ENCODE data around the gene ZNF239. TPM values are rescaled to one million over a fixed set of nuclear protein-coding genes. Genes with fewer than 3 reads are reported as not detected.
"Not testable (repeated sequence)": the region's sequence is repeated elsewhere in the genome, so short reads cannot be mapped to it uniquely, and the experiment has no call there.

The ZNF239 gene
- total RNA-seq, 2 experiments from 2014 or later = 1.8 to 2.1 TPM

- POLR2A ChIA-PET = interaction anchor here (2.1 kb wide), 1 partner anchor 10 kb away, joined by 10 read pairs; the partner anchor contains the start of gene ZNF485
- Mint-ChIP-seq H3K27ac (peak overlapping the region; percentile 92), H3K9me3 (peaks cover 23% of the 10 kb centered on the region), H3K27me3 (no peaks in the 10 kb centered on the region), H3K4me1 (peaks cover 28% of the 10 kb centered on the region), H3K4me3 (no peak overlapping the region), H3K36me3 (peaks cover 14% of the 10 kb centered on the region)
- DNase-seq (no peak), ATAC-seq (ENCODE audit: low read depth) (no peak)
These were observed 22.1 kb upstream of the ZNF239 start for GRCh38 chr10:43596546-43596945.

GRCh38 chr10:43595739-43596298 is 21.4 kb upstream of the ZNF239 start:
- Mint-ChIP-seq H3K36me3 (peaks cover 14% of the 10 kb centered on the region), H3K27ac (peak overlapping the region; percentile 92), H3K4me1 (peaks cover 28% of the 10 kb centered on the region), H3K27me3 (no peaks in the 10 kb centered on the region), H3K4me3 (peak overlapping the region; percentile 67), H3K9me3 (peaks cover 25% of the 10 kb centered on the region)
- ATAC-seq (ENCODE audit: low read depth) = peak; percentile 70
- POLR2A ChIA-PET = interaction anchor here (1.6 to 2.1 kb wide), 2 partner anchors 9 to 11 kb away, joined by 3 to 10 read pairs; partner anchors contain the start of gene ZNF485
- peak; percentile 40 for DNase-seq

GRCh38 chr10:43594944-43595589 is 20.7 kb upstream of the ZNF239 start:
- POLR2A ChIA-PET = interaction anchor here (0.7 to 2.1 kb wide), 3 partner anchors 10 to 21 kb away, joined by 3 to 10 read pairs (median 3); partner anchors contain the start of genes ZNF239 and ZNF485
- Mint-ChIP-seq H3K27ac (peak overlapping the region; percentile 92), H3K36me3 (peaks cover 13% of the 10 kb centered on the region), H3K4me1 (peaks cover 28% of the 10 kb centered on the region), H3K9me3 (peaks cover 28% of the 10 kb centered on the region), H3K4me3 (peak overlapping the region; percentile 67), H3K27me3 (no peaks in the 10 kb centered on the region)
- DNase-seq (peak; percentile 39), ATAC-seq (ENCODE audit: low read depth) (peak; percentile 87)

DNA sequence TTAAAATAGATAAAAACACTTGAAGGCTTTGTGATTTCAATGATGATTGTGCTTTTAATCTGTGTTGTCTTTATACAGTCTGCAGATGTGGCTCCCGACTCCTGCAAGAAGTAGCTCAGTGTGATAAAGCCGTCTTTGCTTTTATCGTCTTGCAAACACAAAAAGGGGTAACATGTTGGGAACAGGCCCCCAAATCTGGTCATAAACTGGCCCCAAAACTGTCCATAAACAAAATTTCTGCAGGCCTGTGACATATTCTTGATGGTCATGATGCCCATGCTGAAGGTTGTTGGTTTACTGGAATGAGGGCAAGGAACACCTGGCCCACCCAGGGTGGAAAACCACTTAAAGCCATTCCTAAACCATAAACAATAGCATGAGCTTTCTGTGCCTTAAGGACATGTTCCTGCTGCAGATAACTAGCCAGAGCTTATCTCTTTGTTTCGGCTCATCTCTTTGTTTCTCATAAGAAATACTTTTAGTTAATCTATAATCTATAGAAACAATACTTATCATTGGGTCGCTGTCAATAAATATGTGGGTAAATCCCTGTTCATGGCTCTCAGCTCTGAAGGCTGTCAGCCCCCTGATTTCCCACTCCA is 17.0 kb upstream of the ZNF239 start:
- no peak for DNase-seq
- Mint-ChIP-seq H3K36me3 (peaks cover 6% of the 10 kb centered on the region), H3K4me1 (peaks cover 22% of the 10 kb centered on the region), H3K27ac (no peak overlapping the region), H3K4me3 (no peak overlapping the region), H3K27me3 (peaks cover 14% of the 10 kb centered on the region), H3K9me3 (peaks cover 25% of the 10 kb centered on the region)
- ATAC-seq (ENCODE audit: low read depth) = no peak
- POLR2A ChIA-PET = no interaction called here

- H3K4me3 Mint-ChIP-seq; DNase-seq; ATAC-seq (ENCODE audit: low read depth); H3K4me1 Mint-ChIP-seq; H3K36me3 Mint-ChIP-seq; POLR2A ChIA-PET; H3K27ac Mint-ChIP-seq: not testable (repeated sequence)
- peaks cover 11% of the 10 kb centered on the region for H3K9me3 Mint-ChIP-seq
- H3K27me3 Mint-ChIP-seq = peaks cover 14% of the 10 kb centered on the region
These were observed 12.3 kb upstream of the ZNF239 start for GRCh38 chr10:43586730-43587115.

DNA sequence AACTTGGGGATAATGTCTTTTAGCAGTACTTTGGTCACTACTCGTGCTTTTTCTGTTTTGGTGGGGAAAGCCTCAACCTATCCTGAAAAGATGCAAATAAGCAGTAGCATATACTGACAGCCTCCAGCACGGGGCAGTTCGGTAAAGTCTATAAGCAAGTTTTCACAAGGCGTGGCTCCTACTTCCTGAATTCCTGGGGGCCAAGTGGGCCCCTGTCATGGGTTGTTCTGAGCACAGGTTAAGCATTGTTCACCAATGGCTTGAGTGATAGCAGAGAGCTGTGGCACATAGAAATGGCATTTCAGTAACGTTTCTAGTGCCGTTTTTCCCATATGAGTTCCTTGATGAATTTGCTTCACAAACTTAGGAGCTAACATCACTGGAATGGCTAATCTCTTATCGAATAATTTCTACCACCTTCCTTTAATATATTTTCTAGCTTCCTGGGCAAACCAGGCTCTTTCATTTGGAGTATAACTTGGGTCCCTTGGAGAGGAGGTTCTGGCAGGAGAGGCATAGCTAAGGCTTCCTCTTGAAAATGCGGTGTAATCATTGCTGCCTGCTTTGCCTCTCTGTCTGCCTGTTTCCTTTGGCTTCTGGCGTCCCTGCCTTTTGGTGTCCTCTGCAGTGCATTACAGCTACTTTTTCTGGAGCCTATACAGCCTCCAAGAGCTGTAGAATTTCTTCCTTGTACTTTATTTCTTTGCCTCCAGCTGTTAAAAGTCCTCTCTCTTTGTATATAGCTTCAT is 11.7 kb upstream of the ZNF239 start:
- peaks cover 9% of the 10 kb centered on the region for H3K9me3 Mint-ChIP-seq
- DNase-seq (no peak), ATAC-seq (ENCODE audit: low read depth) (no peak)
- no peaks in the 10 kb centered on the region for H3K36me3 Mint-ChIP-seq
- H3K4me3 Mint-ChIP-seq = no peak overlapping the region
- H3K27ac Mint-ChIP-seq = no peak overlapping the region
- peaks cover 18% of the 10 kb centered on the region for H3K27me3 Mint-ChIP-seq
- POLR2A ChIA-PET = no interaction called here
- no peaks in the 10 kb centered on the region for H3K4me1 Mint-ChIP-seq

DNA sequence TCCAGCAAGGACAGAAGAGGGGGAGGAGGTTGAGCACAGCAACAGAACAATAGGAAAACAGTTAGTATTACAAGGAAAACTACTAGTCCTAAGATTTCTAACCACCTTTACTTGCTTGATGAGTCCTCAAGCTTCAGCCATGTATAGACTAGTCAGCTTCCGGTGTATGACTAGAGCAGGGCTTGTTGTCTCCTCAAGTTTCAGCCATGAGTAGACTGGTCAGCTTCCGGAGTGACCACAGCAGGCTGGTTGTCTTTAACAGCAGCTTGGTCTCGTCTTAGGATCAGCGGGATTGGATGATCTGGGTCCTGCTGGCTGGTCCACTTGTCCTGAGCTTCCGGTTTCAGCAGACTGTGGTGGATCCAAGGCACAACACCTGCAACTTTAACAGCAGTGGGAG is 10.6 kb upstream of the ZNF239 start:
- H3K27me3 Mint-ChIP-seq = peaks cover 21% of the 10 kb centered on the region
- H3K27ac Mint-ChIP-seq = no peak overlapping the region
- ATAC-seq (ENCODE audit: low read depth) (no peak), DNase-seq (no peak)
- peaks cover 9% of the 10 kb centered on the region for H3K9me3 Mint-ChIP-seq
- POLR2A ChIA-PET = no interaction called here
- H3K36me3 Mint-ChIP-seq = no peaks in the 10 kb centered on the region
- no peak overlapping the region for H3K4me3 Mint-ChIP-seq
- no peaks in the 10 kb centered on the region for H3K4me1 Mint-ChIP-seq

- no peak for DNase-seq
- H3K27ac Mint-ChIP-seq = no peak overlapping the region
- H3K4me1 Mint-ChIP-seq = no peaks in the 10 kb centered on the region
- no peaks in the 10 kb centered on the region for H3K36me3 Mint-ChIP-seq
- ATAC-seq (ENCODE audit: low read depth) = no peak
- peaks cover 24% of the 10 kb centered on the region for H3K27me3 Mint-ChIP-seq
- no peak overlapping the region for H3K4me3 Mint-ChIP-seq
- peaks cover 11% of the 10 kb centered on the region for H3K9me3 Mint-ChIP-seq
- POLR2A ChIA-PET = no interaction called here
These were observed 9.6 kb upstream of the ZNF239 start for GRCh38 chr10:43584051-43584450.

- DNase-seq (no peak), ATAC-seq (ENCODE audit: low read depth) (no peak)
- Mint-ChIP-seq H3K4me3 (no peak overlapping the region), H3K36me3 (peaks cover 20% of the 10 kb centered on the region), H3K4me1 (peaks cover 14% of the 10 kb centered on the region), H3K27ac (no peak overlapping the region), H3K9me3 (peaks cover 30% of the 10 kb centered on the region), H3K27me3 (peaks cover 13% of the 10 kb centered on the region)
- POLR2A ChIA-PET = no interaction called here
These were observed 2.2 kb upstream of the ZNF239 start for GRCh38 chr10:43576580-43576979.

DNA sequence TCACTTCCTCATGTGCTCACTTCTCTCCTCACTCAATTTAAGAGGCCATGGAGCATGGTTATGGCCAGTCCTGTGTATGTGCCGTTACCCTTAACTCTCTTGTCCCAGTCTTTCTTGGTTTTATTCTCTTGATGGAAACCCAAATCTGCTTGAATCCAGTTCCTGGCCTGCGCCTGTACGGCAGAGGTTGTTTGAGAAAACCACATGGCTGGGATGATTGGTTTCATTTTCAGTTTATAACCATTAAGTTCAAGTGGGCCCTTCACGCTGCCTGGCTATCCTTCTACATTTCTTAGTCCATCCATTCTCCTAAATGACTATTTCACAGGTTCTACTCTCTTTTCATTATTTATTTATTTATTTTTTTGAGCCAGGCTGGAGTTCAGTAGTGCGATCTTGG is 1.6 kb upstream of the ZNF239 start:
- POLR2A ChIA-PET = no interaction called here
- no peak for DNase-seq
- Mint-ChIP-seq H3K4me1 (peaks cover 18% of the 10 kb centered on the region), H3K27me3 (peaks cover 8% of the 10 kb centered on the region), H3K27ac (no peak overlapping the region), H3K4me3 (peak overlapping the region; percentile 78), H3K36me3 (peaks cover 23% of the 10 kb centered on the region), H3K9me3 (peaks cover 29% of the 10 kb centered on the region)
- ATAC-seq (ENCODE audit: low read depth) = no peak

- Mint-ChIP-seq H3K9me3 (peaks cover 27% of the 10 kb centered on the region), H3K36me3 (peaks cover 28% of the 10 kb centered on the region), H3K27me3 (peaks cover 4% of the 10 kb centered on the region), H3K27ac (no peak overlapping the region), H3K4me3 (peak overlapping the region; percentile 78), H3K4me1 (peaks cover 23% of the 10 kb centered on the region)
- POLR2A ChIA-PET = no interaction called here
- ATAC-seq (ENCODE audit: low read depth) = no peak
- no peak for DNase-seq
These were observed 490 bp upstream of the ZNF239 start for GRCh38 chr10:43574906-43575305.

GRCh38 chr10:43573250-43574000 is 991 bp downstream of the ZNF239 start:
- Mint-ChIP-seq H3K36me3 (peaks cover 26% of the 10 kb centered on the region), H3K4me1 (peaks cover 23% of the 10 kb centered on the region), H3K9me3 (peaks cover 22% of the 10 kb centered on the region), H3K27me3 (no peaks in the 10 kb centered on the region), H3K4me3 (no peak overlapping the region), H3K27ac (no peak overlapping the region)
- POLR2A ChIA-PET = interaction anchor here (0.9 to 1.7 kb wide), 3 partner anchors 22 to 75 kb away, joined by 3 to 7 read pairs (median 3); partner anchors contain the start of gene ZNF32
- ATAC-seq (ENCODE audit: low read depth) (no peak), DNase-seq (no peak)

GRCh38 chr10:43570971-43571370 is 3.4 kb downstream of the ZNF239 start:
- no peak for ATAC-seq (ENCODE audit: low read depth)
- Mint-ChIP-seq H3K36me3 (peaks cover 20% of the 10 kb centered on the region), H3K27ac (peak overlapping the region; percentile 13), H3K9me3 (peaks cover 17% of the 10 kb centered on the region), H3K27me3 (no peaks in the 10 kb centered on the region), H3K4me3 (no peak overlapping the region), H3K4me1 (peaks cover 21% of the 10 kb centered on the region)
- no peak for DNase-seq
- POLR2A ChIA-PET = no interaction called here

Data from activated naive CD8-positive, alpha-beta T cell treated with anti-CD3 and anti-CD28 coated beads, Interleukin-2, amount 10 ng/mL, durations not matched to agents 7 days and 5 days (primary cell).